Measurements from ENCODE around the gene CTRB2. TPM values are rescaled to one million over a fixed set of nuclear protein-coding genes. Genes with fewer than 3 reads are reported as not detected.
A peak's percentile ranks its signal among the peaks of the same experiment; 100 is the strongest.

Gene CTRB2
- total RNA-seq, 3 donors from 2014 or later, result not detected

GRCh38 chr16:75197522-75198134 is 9.3 kb downstream of the CTRB2 start:
- Histone ChIP-seq H3K9me3 (no peaks in the 10 kb centered on the region), H3K36me3 (no peaks in the 10 kb centered on the region), H3K4me1 (no peaks in the 10 kb centered on the region), H3K27me3 (no peaks in the 10 kb centered on the region), H3K27ac (no peak overlapping the region), H3K4me3 (no peak overlapping the region)
- TF ChIP-seq POLR2A (IDR thresholded peaks at IDR 0.05) (no peak), POLR2AphosphoS5 (IDR thresholded peaks at IDR 0.05) (no peak)
- TF ChIP-seq, protein P1, sequence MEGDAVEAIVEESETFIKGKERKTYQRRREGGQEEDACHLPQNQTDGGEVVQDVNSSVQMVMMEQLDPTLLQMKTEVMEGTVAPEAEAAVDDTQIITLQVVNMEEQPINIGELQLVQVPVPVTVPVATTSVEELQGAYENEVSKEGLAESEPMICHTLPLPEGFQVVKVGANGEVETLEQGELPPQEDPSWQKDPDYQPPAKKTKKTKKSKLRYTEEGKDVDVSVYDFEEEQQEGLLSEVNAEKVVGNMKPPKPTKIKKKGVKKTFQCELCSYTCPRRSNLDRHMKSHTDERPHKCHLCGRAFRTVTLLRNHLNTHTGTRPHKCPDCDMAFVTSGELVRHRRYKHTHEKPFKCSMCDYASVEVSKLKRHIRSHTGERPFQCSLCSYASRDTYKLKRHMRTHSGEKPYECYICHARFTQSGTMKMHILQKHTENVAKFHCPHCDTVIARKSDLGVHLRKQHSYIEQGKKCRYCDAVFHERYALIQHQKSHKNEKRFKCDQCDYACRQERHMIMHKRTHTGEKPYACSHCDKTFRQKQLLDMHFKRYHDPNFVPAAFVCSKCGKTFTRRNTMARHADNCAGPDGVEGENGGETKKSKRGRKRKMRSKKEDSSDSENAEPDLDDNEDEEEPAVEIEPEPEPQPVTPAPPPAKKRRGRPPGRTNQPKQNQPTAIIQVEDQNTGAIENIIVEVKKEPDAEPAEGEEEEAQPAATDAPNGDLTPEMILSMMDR (IDR thresholded peaks at IDR 0.05), result no peak
- intact Hi-C loops (cut with DNase I; ENCODE audit: low total_unique reads), result no loop called here
- no peak for DNase-seq (ENCODE audit: low spot score in 2 of 2)

DNA sequence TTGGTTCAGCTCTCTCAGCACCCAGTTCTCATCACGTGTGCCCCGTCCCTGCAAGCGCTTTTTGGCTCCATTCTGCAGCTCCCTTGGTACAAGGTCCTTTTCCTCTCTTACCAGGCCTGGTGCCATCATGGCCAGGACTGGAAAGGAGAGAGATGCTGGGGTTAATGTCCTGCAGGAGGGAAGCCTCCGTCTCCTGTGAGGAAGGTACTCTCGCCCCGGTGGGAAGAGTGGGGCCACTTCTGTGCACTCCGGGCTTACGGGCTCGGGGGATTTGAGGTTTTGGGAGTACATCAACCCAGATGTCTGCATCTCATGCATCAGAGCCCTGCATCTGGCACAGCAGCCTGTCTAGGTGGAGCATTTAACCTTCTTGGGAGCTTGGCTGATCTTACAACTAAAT is 10.1 kb downstream of the CTRB2 start:
- Histone ChIP-seq H3K27me3 (no peaks in the 10 kb centered on the region), H3K9me3 (no peaks in the 10 kb centered on the region), H3K4me3 (no peak overlapping the region), H3K4me1 (no peaks in the 10 kb centered on the region), H3K27ac (no peak overlapping the region), H3K36me3 (no peaks in the 10 kb centered on the region)
- no peak for TF ChIP-seq POLR2AphosphoS5 (IDR thresholded peaks at IDR 0.05)
- TF ChIP-seq, protein P1 (IDR thresholded peaks at IDR 0.05), result no peak
- no peak for TF ChIP-seq POLR2A (IDR thresholded peaks at IDR 0.05)
- no peak for DNase-seq (ENCODE audit: low spot score in 2 of 2)
- intact Hi-C loops (cut with DNase I; ENCODE audit: low total_unique reads), result no loop called here

DNA sequence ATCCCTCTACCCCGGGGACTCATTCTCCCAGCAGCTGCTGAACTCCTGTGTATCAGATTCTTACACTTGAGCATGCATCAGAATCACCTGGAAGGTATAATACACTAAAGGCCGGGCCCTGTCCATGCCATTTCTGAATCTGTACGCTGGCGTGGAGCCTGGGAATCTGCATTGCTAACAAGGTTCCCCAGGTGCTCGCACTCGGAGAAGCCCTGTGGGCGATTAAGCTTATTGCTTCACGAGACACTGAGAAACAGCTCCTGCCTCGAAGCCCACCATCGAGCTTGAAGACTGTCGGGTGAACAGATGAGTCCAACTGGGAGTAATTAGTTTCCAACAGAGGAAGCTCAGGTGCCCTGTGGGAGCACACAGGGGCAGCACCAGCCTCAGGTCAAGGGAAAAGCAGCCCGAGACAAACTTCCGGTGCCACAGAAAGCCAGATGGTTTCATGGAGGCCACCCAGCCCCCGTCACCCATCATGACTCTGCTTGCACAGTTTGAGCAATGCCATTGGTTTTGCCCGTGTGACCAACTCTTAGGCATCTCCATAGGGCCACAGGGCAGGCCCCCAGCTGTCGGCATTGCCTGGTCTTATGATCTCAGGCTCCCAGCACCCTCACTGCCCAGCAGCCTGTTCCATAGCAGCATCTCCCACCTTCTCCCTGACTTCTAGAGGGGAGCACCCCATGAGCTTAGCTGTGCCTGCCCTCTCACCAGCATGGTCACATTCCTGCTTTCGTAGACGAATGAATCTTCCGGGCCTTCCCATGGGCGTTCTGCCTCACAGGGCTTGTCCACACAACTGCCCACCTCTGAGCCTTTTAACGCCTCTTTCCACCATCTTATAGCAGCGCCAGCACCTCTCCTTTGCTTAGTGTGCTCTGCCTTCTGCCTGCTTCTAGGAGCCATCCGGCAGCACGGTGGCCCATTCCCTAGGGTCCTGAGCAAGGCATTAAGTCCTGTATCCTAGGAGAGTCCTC is 10.9 kb downstream of the CTRB2 start:
- H3K27me3 ChIP-seq, result no peaks in the 10 kb centered on the region
- intact Hi-C loops (cut with DNase I; ENCODE audit: low total_unique reads), result no loop called here
- DNase-seq (ENCODE audit: low spot score in 2 of 2), result peak in 1 of 2 donors; percentile 10
- no peaks in the 10 kb centered on the region for H3K4me1 ChIP-seq
- H3K27ac ChIP-seq, result no peak overlapping the region
- no peaks in the 10 kb centered on the region for H3K36me3 ChIP-seq
- no peak for TF ChIP-seq POLR2AphosphoS5 (IDR thresholded peaks at IDR 0.05)
- TF ChIP-seq POLR2A (IDR thresholded peaks at IDR 0.05), result no peak
- TF ChIP-seq, protein P1 (IDR thresholded peaks at IDR 0.05), result no peak
- H3K9me3 ChIP-seq, result no peaks in the 10 kb centered on the region
- no peak overlapping the region for H3K4me3 ChIP-seq

DNA sequence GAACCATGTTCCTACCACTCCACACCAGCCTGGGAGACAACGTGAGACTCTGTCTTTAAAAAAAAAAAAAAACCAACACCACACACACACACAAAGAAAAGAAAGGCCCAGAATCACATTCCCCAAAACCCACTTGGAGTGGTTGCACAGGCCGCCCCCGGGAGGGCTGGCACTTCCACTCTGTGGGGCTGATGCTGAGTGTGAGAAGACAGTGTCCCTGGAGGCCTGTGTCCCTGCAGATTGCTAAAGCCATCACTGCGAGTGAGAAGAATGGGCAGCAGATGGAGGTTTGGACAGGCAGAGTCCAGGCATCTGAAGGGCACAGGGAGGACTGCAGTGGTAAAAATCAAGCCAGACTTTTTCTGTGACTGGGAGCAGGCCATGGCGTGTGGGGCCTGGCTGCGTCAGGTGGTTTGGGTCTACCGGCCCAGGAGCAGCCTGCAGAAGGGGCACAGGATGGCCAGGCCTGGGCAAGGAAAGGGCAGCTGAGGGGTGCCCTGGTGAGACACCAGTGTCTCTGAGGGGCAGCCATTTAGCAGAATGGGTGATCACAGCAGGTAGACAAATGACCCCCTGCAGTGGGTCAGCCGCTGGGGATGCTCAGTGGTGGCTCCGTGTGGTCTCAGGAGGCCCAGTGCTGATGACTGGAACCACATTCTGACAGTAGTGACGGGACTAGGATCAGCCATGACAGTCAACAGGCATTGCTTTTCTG is 13.1 kb downstream of the CTRB2 start:
- DNase-seq (ENCODE audit: low spot score in 2 of 2), result peak in 1 of 2 donors; percentile 13
- H3K27me3 ChIP-seq, result no peaks in the 10 kb centered on the region

More for the DNA sequence above, 13.1 kb downstream of the CTRB2 start:
- intact Hi-C loops (cut with DNase I; ENCODE audit: low total_unique reads), result no loop called here
- Histone ChIP-seq H3K27ac (no peak overlapping the region), H3K4me3 (no peak overlapping the region), H3K36me3 (no peaks in the 10 kb centered on the region), H3K4me1 (no peaks in the 10 kb centered on the region), H3K9me3 (no peaks in the 10 kb centered on the region)
- no peak for TF ChIP-seq POLR2A (IDR thresholded peaks at IDR 0.05)
- no peak for TF ChIP-seq POLR2AphosphoS5 (IDR thresholded peaks at IDR 0.05)
- TF ChIP-seq, protein P1 (IDR thresholded peaks at IDR 0.05), result no peak

Data from breast epithelium (tissue), 4 donors.